Caco-2 (cell line): ENCODE results near the gene FEZ2. TPM values are rescaled to one million over a fixed set of nuclear protein-coding genes. Genes with fewer than 3 reads are reported as not detected.

Experiments
- Bru-seq: library from RNA; stranded (reverse); fragments of 400-500 nt; gene quantifications from one replicate; lab custom pipeline; 2021; lab: Mats Ljungman, UMichigan
- BruChase-seq, 2 experiments: library from RNA; stranded (reverse); fragments of 400-500 nt; gene quantifications; one replicate each; lab custom pipeline; 2021; lab: Mats Ljungman, UMichigan
- BruUV-seq: library from RNA; stranded (reverse); fragments of 400-500 nt; replicated peaks from 2 replicates; lab custom pipeline; 2021; lab: Mats Ljungman, UMichigan
- CTCF ChIA-PET: fragments of 300-600 bp; sonication (Branson Sonifier 250); formaldehyde crosslinking; loops from one replicate; lab custom pipeline; 2022; ENCODE audit warnings: antibody characterized with exemption; lab: Charles Lee
- POLR2A ChIA-PET: fragments of 300-600 bp; sonication (Branson Sonifier 250); formaldehyde crosslinking; loops from one replicate; lab custom pipeline; 2022; ENCODE audit warnings: antibody characterized with exemption; lab: Charles Lee
- DNase-seq, 2 experiments: peaks; one replicate each; pipeline versions ENCODE4 v3.0.0 to v3.0.0-alpha.2; 2020 to 2022
- H3K27me3 ChIP-seq: replicated peaks from 2 replicates; pipeline ENCODE4 v1.6.0; 2011; ENCODE audit warnings: low read length; ENCODE audit not compliant: control insufficient read depth, insufficient read depth
- H3K36me3 ChIP-seq: 2 replicates; pipeline ENCODE4 v1.5.1; 2011; ENCODE audit warnings: low read length; ENCODE audit not compliant: control insufficient read depth, insufficient read depth
- H3K4me1 ChIP-seq: fragments of 250-450 bp; sonication (Bioruptor Pico); 2 replicates; pipeline ENCODE4 v1.5.1; 2020; ENCODE audit warnings: mild to moderate bottlenecking
- H3K4me3 ChIP-seq: 2 replicates; pipeline ENCODE4 v1.5.1; 2011; ENCODE audit warnings: low read depth, mild to moderate bottlenecking, control low read depth, low read length
- H3K9me3 ChIP-seq: fragments of 250-450 bp; sonication (Bioruptor Pico); 2 replicates; pipeline ENCODE4 v1.5.1; 2020; ENCODE audit warnings: mild to moderate bottlenecking, moderate library complexity
- H3K27ac Mint-ChIP-seq: one replicate; pipeline ENCODE4 v1.8.0; 2022; ENCODE audit warnings: mixed read lengths; ENCODE audit not compliant: unreplicated experiment
- H3K27me3 Mint-ChIP-seq: one replicate; pipeline ENCODE4 v1.8.0; 2022; ENCODE audit warnings: mixed read lengths; ENCODE audit not compliant: insufficient read depth, unreplicated experiment
- H3K36me3 Mint-ChIP-seq: one replicate; pipeline ENCODE4 v1.8.0; 2022; ENCODE audit warnings: mild to moderate bottlenecking, mixed read lengths; ENCODE audit not compliant: insufficient read depth, unreplicated experiment
- H3K4me1 Mint-ChIP-seq: one replicate; pipeline ENCODE4 v1.8.0; 2022; ENCODE audit warnings: low read depth, mixed read lengths; ENCODE audit not compliant: unreplicated experiment
- H3K4me3 Mint-ChIP-seq: one replicate; pipeline ENCODE4 v1.8.0; 2022; ENCODE audit warnings: mild to moderate bottlenecking, moderate library complexity, mixed read lengths; ENCODE audit not compliant: unreplicated experiment
- H3K9me3 Mint-ChIP-seq: one replicate; pipeline ENCODE4 v1.8.0; 2022; ENCODE audit warnings: mixed read lengths; ENCODE audit not compliant: unreplicated experiment
- CTCF ChIP-seq, 2 experiments: fragments of 200-600 bp in 1 of 2; IDR thresholded peaks; 1 replicate in 1 of 2; 2 replicates in 1 of 2; pipeline versions ENCODE4 v1.5.1 to v1.8.0; 2011 to 2022; ENCODE audit warnings: antibody characterized with exemption in 1 of 2, control low read depth in 1 of 2, inconsistent platforms in 1 of 2, low read depth in 1 of 2, low read length in 1 of 2, mild to moderate bottlenecking in 1 of 2, moderate library complexity in 1 of 2; ENCODE audit not compliant: insufficient read depth in 1 of 2, severe bottlenecking in 1 of 2, unreplicated experiment in 1 of 2
- intact Hi-C: fragments of 100-400 bp; cut with micrococcal nuclease; formaldehyde crosslinking; loops from one replicate; pipeline ENCODE4 v1.10.0; 2022; ENCODE audit not compliant: unreplicated experiment
- long read RNA-seq: library from polyadenylated mRNA; stranded (forward); transcript quantifications from one replicate; pipeline ENCODE4 v2.0.0, GENCODE V29; 2022
- total RNA-seq: library from RNA; stranded (reverse); gene quantifications from 2 replicates; pipeline ENCODE4 v1.2.3, GENCODE V29; 2022

FEZ2 gene
- total RNA-seq (50.5 and 55.8 TPM in 2 replicates), Bru-seq, nascent RNA (percentile 95 among the genes with signal in this experiment), BruChase-seq, experiment 1, labeled RNA remaining after a 2-hour chase (percentile 94 among the genes with signal in this experiment), BruChase-seq, experiment 2, labeled RNA remaining after a 6-hour chase (percentile 88 among the genes with signal in this experiment)
- long read RNA-seq, partial matches to known transcripts = 1 of 46 reads
- long read RNA-seq, other reads (novel, unspliced or antisense) = 43 of 46 reads

DNA sequence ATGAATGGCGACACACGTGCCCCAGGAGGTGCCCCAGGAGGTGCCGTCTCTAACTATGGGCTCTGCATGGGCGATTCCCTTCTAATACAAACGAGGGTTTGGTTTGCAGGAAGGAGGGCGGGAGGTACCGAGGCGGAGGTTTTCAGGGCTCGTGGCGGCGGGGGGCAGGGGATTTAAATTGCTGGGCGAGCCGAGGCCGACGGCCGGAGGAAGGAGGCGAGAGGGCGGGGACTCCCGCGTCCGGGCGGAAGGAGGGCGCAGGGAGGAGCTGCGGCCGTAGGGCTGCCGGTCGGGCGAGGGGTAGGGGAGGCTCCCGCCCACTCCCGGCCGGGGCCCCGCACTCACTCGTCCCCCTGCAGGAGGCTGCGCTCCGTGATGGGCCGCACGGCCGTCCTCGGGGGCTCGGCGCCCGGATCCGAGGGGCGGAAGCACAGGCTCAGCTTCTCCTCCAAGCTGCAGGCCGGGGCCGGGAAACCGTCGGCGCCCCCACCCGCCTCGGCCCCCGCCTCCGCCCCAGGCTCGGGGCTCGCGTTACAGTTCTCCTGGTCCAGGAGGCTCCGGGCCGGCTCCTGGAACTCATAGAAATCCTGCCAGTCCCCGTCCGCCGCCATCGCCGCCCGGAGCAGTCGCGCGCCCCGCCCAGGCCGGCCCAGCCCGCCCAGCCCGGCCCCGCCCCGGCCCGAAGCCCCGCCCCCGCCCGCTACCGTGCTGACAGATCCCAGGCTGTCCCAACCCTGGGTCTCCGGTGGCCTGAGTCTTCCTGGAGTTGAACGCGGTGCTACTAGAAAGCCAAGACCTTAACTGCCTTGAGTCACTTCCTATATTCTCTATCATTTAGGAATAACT, at the start of gene FEZ2:
Gene FEZ2, minus strand, starts transcription at position 637 of the 846 bp plus-strand sequence. Its CDS starts 26 bp downstream, at position 611.
- ChIA-PET CTCF (interaction anchor here (0.6 kb wide), 1 partner anchor 61 kb away, joined by 3 read pairs; no protein-coding TSS in a partner anchor), POLR2A (interaction anchor here (0.6 to 1.0 kb wide), 4 partner anchors 12 to 245 kb away, joined by 3 to 5 read pairs (median 4); partner anchors contain the start of gene CRIM1)
- H3K36me3 Mint-ChIP-seq = peaks cover 23% of the 10 kb centered on the region
- no peaks in the 10 kb centered on the region for H3K9me3 ChIP-seq
- peak within 1 kb of the TSS; percentile 75 for H3K4me3 ChIP-seq
- no peaks in the 10 kb centered on the region for H3K9me3 Mint-ChIP-seq
- intact Hi-C loops = loop anchor here (1.0 to 2.0 kb wide), 3 partner anchors 21 to 61 kb away; no protein-coding TSS in a partner anchor
- H3K4me1 ChIP-seq = peaks cover 36% of the 10 kb centered on the region
- no peaks in the 10 kb centered on the region for H3K27me3 ChIP-seq
- H3K27me3 Mint-ChIP-seq = no peaks in the 10 kb centered on the region
- H3K27ac Mint-ChIP-seq = peak within 1 kb of the TSS; percentile 73
- peak within 1 kb of the TSS; percentile 90 for H3K4me3 Mint-ChIP-seq
- BruUV-seq = no TSS peak
- H3K36me3 ChIP-seq = no peaks in the 10 kb centered on the region
- DNase-seq = peak; percentile 87 to 93
- TF ChIP-seq CTCF (IDR thresholded peaks at IDR 0.05; ENCODE audit: insufficient read depth in 1 of 2, low read depth in 1 of 2, low read length in 1 of 2, severe bottlenecking in 1 of 2, unreplicated experiment in 1 of 2) = no peak
- H3K4me1 Mint-ChIP-seq = peaks cover 33% of the 10 kb centered on the region

- Histone ChIP-seq H3K27me3 (no peaks in the 10 kb centered on the region), H3K36me3 (no peaks in the 10 kb centered on the region), H3K4me1 (no peaks in the 10 kb centered on the region), H3K9me3 (no peaks in the 10 kb centered on the region), H3K4me3 (no peak overlapping the region)
- H3K9me3 Mint-ChIP-seq = peaks cover 22% of the 10 kb centered on the region
- H3K27me3 Mint-ChIP-seq = no peaks in the 10 kb centered on the region
- intact Hi-C loops = no loop called here
- BruUV-seq = no TSS peak
- no peaks in the 10 kb centered on the region for H3K36me3 Mint-ChIP-seq
- H3K4me1 Mint-ChIP-seq = no peaks in the 10 kb centered on the region
- no peak for DNase-seq
- no peak for TF ChIP-seq CTCF (IDR thresholded peaks at IDR 0.05; ENCODE audit: insufficient read depth in 1 of 2, low read depth in 1 of 2, low read length in 1 of 2, severe bottlenecking in 1 of 2, unreplicated experiment in 1 of 2)
- ChIA-PET POLR2A (no interaction called here), CTCF (no interaction called here)
- no peak overlapping the region for H3K27ac Mint-ChIP-seq
- no peak overlapping the region for H3K4me3 Mint-ChIP-seq
Measured at GRCh38 chr2:36634981-36635597, 37.1 kb upstream of the FEZ2 start.
